Limb (tissue), 2 donors: ENCODE measurements around the gene ZNF608.
A peak's percentile ranks its signal among the peaks of the same experiment; 100 is the strongest.

ENCODE experiments used
- DNase-seq, 2 donors: peaks; one replicate each; pipeline ENCODE4 v3.0.0-alpha.2; 2016; ENCODE audit errors: extremely low spot score in 2 of 2

ZNF608 gene, protein sequence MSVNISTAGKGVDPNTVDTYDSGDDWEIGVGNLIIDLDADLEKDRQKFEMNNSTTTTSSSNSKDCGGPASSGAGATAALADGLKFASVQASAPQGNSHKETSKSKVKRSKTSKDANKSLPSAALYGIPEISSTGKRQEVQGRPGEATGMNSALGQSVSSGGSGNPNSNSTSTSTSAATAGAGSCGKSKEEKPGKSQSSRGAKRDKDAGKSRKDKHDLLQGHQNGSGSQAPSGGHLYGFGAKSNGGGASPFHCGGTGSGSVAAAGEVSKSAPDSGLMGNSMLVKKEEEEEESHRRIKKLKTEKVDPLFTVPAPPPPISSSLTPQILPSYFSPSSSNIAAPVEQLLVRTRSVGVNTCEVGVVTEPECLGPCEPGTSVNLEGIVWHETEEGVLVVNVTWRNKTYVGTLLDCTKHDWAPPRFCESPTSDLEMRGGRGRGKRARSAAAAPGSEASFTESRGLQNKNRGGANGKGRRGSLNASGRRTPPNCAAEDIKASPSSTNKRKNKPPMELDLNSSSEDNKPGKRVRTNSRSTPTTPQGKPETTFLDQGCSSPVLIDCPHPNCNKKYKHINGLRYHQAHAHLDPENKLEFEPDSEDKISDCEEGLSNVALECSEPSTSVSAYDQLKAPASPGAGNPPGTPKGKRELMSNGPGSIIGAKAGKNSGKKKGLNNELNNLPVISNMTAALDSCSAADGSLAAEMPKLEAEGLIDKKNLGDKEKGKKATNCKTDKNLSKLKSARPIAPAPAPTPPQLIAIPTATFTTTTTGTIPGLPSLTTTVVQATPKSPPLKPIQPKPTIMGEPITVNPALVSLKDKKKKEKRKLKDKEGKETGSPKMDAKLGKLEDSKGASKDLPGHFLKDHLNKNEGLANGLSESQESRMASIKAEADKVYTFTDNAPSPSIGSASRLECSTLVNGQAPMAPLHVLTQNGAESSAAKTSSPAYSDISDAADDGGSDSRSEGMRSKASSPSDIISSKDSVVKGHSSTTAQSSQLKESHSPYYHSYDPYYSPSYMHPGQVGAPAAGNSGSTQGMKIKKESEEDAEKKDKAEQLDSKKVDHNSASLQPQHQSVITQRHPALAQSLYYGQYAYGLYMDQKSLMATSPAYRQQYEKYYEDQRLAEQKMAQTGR (N-terminal part only)

GRCh38 chr5:124745928-124746915 is at the start of gene ZNF608:
Gene ZNF608, minus strand, starts transcription at chr5:124746639. Its CDS starts 1,650 bp downstream, at chr5:124744989.
- DNase-seq, result peak; percentile 73 to 77

DNA sequence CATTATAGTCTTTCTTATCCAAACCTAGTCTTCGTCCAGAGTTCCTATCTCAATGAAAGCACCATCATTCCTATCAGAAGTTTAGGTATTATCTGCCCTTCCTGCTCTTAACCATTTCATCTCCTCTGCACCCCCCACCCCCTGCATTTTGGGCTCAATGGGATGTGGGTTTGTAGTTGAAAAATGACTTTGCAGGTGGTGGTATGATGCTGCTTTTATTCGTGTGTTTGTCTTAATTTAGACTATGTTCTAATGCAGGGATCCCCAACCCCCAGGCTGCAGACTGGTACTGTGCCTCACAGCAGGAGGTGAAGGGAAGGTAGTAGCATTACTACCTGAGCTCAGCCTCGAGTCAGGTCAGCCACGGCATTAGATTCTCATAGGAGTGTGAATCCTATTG is 49.4 kb upstream of the ZNF608 start:
- DNase-seq, result no peak

DNA sequence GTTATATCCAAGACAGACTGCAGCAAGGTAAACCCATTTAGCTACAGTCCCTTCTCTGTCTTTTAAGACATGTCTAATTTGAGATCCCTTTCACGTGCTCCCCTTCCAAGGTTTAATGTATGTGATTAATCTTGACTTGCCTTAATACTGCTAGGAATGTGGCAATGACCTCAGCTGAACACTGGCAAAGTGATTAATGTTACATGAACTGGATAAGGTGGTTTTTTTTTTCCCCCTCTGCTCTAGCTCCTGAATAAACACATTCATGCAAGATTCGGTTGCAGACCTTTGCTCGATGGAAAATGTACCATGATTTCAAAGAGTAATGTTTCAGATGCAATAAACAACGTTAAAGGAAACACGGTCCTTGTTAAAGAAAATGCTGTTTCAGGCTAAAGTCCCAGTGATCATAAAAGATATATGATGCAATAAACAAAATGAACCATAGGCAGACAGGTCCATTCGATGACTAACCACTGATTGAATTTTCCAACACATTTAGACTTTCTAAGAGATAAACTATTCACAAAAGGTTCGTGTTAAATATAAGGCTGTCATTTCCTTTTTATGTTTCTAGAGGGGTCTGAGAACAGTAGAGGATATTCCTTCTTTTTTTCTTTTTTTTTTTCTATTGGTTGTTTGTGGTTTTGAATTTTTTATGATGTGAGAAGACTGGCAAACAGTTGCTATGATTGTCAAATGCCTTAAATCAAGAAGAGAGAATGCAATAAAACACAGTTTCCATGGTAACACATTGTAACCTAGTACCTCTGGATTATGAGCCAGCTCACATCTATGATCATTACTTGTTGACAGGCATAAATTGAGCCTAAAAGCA is 44.7 kb upstream of the ZNF608 start:
- peak in 1 of 2 donors; percentile 32 for DNase-seq

- no peak for DNase-seq
Observed at GRCh38 chr5:124790301-124790894, 44.0 kb upstream of the ZNF608 start.

DNA sequence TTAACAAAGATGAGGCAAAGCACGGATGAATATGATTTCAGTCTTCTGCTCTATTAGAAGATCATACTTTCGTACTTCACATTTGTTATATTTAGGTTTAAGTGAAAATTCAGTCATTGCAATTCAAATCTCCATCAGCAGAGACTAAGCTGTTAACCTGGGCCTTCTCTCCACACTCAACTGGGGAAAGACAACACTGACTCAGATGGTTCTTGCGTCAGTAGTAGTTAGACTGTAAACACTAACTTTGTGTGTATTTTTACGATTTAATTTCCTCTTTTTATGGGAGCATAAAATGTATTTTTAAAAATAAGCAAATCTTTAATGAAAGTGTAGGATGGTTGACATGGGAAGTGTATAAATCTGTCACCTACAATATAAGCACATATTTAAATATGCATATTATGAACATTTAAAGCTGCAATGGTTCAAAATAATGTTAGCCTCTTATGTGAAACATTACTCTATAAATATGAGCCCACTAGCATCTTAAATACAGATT is 42.7 kb upstream of the ZNF608 start:
- no peak for DNase-seq

DNA sequence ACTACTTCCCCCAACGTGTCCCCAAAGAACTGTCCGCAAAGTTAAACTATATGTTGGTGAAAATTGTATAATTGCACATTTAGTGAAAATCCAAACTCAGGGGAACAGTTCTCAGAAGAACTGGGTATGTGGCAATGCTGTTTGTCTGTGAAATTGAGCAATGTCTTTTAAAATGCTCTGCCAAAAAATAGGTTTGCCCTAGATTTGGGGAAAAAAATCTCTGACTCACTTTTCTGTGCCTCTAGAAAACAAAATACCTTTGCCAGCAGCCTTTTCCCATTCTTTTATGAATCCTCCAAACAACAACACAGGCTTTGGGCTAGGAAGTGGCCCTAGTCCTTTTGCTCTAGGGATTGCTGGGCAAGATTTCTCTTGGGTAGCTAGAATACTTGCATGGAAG is 37.4 kb upstream of the ZNF608 start:
- DNase-seq, result no peak

- no peak for DNase-seq
Observed at GRCh38 chr5:124783285-124783684, 36.8 kb upstream of the ZNF608 start.

DNA sequence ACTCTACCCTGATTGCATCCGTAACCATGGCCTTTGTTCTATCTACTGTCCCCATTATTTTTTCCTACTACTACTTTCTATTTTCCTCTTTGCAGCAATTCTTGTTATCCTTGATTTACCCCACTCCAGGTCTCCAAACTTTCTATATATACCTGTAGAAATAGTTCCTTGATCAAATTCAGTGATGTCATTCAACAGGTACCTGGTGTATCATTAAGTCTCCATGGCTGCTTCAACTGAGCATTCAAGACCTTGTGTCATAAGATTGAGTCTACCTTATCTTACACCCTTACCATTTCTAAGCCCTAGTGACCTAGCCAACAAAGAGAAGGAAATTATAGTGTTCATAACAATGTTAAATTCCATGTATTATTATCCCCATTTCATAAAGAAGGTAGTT is 35.8 kb upstream of the ZNF608 start:
- no peak for DNase-seq

- DNase-seq, result no peak
Observed at GRCh38 chr5:124780011-124780410, 33.6 kb upstream of the ZNF608 start.

DNA sequence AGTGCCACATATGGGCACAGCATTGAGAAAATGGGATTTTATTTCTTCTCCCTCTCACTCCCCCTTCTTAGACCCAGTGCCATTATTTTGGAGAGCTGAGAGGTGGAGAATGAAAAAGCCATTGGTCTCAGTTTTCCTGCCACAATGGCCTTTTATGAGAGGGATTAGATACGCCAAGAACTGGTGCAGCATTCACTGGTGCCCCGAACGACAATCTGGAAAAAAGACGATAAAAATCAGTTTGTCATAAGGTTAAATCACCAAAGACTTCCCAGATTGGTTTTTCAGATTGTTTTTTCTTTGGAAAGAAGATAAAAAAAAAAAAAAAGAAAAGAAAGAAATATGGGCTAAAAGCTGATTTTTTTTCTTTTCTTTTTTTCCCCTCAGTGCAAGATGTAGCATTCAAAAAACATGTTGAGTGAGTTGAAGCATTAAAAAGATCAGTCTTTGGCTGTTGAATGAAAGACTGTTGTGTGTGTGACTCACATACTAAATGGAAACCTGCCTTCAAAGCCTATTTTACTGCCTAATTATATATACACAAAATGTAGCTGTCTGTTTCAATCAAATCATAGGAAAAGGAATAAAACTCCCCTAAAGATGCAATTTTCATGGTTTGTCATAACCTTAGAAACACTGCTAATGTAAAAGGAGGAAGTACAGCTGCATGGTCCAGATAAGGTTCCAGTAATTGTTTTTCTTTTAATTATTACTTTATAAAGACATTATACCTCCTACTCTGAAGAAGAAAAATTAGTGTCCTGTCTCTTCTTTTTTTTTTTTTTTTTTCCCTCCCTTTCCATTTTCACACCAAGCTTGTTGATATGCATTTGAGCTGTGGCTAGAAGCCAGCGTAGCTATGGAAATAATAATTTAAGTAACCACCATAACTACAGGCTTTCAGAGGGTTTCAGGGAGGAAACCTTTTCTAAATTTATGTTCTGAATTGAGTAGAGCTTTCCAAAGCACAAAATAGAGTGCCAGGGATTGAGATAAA is 27.2 kb upstream of the ZNF608 start:
- peak in 1 of 2 donors; percentile 76 for DNase-seq

- DNase-seq, result no peak
Observed at GRCh38 chr5:124772457-124773200, 26.2 kb upstream of the ZNF608 start.

DNA sequence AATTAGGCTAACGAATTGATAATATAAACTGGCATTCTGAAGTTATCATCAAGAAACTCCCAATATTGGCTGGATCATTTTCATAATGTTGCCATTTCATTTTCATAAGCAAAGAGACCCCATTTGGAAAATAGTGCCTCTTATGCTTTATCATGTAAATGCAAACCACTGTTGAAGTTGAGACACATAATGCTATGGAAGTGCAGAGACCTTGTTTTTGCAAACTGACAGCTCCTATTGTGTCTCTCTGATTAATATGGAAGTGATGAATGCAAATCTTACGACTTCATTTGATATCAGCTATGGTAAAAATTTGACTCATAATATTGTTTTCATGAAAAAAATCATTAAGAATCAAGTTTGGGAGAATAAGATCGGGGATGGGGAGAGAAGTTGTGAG is 25.3 kb upstream of the ZNF608 start:
- no peak for DNase-seq

DNA sequence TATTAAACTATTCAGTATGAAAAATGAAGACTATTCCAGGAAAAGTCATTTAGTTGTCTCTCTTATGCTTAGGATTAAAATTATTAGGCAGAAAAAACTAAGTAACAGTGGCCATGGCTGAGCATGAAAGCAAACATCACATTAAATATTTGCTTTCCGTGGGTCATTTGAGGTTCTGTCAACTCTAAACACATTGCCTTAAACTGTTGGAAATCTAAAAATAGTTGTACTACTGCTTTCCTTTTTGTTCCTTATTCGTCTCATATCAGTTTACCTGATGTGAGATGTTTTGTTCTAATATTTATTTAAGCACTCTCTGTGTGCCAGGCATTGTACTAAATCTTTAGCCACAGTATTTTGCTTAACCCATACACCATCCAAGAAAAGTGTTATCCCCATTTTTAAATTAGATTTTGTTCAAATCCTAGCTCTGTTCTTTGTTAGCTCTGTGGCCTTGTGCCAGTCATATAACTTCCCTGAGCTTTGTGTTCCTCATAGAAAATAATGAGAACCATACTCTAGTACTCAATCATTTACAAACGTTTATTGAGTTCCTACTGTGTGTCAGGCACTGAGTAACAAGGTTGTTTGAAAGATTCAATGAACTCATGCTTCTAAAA is 18.7 kb upstream of the ZNF608 start:
- DNase-seq, result no peak

DNA sequence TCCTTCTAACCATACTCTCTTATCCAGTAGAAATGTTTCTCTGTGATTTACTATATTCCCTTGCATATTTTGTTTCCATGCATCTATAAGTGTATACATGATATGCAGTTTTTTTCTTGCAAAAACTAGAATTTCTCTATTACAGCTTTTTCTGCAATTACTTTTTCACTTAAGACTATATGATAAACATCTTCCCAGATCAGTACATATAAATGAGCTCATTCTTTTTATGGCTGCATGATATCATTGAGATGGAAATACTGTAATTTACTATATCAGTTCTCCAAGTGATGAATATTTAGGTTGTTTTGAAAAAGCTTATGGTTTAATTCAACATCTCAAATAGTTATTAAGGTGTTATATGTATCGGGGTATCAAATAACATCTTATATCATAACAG is 18.1 kb upstream of the ZNF608 start:
- DNase-seq, result no peak

DNA sequence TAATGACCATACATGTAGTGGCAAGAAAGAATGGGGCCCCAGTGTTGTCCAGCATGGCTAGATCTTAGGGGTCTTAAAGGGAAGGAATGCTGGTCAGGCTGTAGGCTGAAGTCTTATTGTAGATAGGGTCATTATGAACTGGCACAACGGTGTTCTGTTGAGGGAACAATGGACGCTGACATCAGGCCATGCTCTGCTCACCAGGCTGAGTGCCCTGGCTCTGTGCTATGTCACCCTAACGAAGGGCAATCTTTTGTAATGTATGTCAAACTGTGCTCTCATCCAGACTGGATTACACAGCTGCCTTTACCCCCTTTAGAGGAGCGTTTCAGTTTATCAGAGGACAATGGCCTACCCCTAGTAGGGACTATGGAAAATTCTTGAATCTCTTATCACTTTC is 14.6 kb upstream of the ZNF608 start:
- DNase-seq, result no peak

DNA sequence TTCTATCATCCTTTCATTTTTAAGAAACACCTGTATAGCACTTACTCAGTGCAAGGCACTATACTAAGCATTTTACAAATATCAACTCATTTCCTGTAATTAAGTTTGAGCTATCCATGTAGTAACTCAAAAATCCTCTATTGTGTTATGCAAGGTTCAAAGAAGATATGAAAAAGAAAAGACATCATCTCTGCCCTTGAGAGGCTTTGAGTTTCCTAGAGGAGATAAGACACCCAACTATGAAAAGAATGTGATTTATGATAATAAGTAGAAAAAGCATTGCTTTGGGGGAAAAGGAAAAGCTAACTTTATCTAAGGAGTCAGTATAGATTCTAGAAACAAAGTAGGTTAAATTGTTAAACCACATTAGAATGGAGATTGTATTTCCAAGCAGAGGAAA is 14.2 kb upstream of the ZNF608 start:
- DNase-seq, result no peak

- DNase-seq, result no peak
Observed at GRCh38 chr5:124755565-124755964, 9.1 kb upstream of the ZNF608 start.
